Ecto neural progenitor cell (in vitro differentiated cells): Measurements from ENCODE around the gene GABBR2.
A peak's percentile ranks its signal among the peaks of the same experiment; 100 is the strongest.
"Not testable (repeated sequence)": the region's sequence is repeated elsewhere in the genome, so short reads cannot be mapped to it uniquely, and the experiment has no call there.

Source experiments
- DNase-seq: peaks from one replicate; pipeline ENCODE4 v3.0.0-alpha.2; 2018; ENCODE audit warnings: low spot score

Gene GABBR2

DNA sequence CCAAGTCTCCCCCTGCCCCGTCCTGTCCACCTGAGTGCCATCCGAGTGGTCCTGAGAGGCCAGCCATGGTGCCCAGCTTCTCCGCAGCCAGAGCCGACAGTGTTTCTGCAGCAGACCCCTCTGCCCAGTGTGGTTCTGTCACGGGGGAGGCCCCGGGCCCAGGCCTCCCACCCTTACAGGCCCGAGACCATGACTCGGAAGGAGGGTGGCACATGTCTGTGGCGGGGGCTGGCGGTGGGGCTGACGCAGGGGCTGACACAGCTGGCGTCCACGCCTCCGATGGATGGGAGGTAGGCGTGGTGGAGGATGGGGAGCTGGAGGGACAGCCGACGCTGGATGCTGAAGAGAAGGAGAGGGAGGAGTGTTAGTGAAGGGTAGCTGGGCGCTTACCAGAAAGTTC lies 418.3 kb downstream of the GABBR2 start:
- DNase-seq: no peak

DNA sequence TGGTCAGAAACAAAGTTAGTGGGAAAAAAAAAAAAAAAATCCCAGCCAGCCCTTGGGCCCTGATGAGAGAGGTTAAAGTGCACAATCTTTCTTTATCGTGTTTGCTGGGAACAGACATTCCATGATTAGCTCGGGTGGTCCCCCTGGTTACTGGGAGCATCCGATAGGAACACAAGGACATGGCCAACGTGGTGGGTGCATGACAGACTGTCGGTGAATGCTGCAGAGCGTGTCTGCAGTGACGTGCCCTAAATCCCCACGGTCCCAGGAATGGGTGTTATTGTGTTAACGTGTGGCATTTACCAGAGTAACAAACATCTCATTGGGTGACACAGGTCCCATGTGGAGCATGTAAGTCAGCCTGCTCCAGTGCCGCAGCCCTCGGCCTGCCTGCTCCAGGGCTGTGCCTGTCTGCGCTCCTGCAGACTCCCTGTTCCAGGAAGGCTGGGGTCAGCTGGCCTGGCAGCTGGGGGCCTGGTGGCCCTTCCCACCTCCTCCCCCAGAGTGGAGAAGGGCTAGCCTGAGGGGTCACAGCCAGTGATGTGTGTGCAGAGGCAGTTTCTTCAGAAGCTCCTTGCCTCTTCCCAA lies 419.0 kb downstream of the GABBR2 start:
- peak; percentile 55 for DNase-seq

DNA sequence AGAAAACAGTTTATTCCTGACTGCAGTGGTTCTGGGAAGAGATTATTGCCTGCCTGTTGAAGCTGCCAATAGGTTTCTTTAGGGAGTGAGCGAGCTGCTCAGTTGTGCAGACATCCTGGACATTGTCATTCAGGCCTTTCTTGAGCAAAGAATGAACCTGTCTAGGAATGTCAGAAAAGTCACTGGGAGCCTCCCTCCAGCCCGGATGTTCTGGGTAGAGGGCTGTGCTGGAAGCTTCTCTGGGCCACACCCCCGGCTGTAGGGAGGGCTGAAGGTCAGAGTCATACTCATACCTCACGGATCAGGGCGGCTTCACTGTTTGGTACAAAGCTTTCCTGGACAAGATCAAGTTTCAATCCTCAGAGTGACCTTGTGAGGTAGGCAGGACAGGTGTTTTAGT lies 419.9 kb downstream of the GABBR2 start:
- no peak for DNase-seq

DNA sequence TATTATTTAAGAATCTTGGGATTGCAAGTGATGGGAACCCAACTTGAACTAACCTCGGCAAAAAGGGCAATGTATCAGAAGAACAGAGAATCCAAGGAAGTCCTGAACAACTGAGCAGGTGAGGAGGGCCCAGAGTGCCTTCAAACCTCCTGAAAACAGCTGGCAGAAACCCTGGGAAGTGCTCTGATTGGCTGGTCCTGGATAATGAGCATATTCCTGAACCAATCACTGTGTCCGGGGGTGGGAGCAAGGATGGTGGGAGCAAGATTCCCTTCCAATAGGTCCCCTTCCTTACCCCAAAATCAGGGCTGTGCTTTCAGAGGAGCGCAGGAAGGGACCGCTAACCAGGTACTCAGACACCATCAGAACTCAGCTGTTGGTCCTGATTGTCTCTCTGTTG lies 421.4 kb downstream of the GABBR2 start:
- DNase-seq: no peak

DNA sequence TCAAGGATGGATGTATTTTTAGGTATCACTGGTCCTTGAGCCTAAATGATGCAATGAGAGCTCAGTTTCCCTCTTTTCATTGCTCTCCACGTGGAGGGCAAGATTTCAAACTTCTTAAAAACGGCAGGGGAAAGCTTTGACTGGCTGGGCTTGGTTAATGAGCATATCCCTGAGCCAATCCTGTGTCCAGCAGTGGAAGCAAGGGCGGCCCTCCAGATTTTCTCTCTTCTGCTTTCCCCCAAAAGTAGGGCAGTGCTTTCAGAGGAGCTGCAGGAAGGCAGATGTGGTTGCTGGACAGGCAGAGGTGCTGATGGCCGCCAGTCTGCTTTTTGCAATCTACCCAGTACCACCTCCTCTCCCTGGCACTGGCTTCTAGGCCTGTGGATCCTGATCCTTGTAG lies 423.3 kb downstream of the GABBR2 start:
- no peak for DNase-seq

DNA sequence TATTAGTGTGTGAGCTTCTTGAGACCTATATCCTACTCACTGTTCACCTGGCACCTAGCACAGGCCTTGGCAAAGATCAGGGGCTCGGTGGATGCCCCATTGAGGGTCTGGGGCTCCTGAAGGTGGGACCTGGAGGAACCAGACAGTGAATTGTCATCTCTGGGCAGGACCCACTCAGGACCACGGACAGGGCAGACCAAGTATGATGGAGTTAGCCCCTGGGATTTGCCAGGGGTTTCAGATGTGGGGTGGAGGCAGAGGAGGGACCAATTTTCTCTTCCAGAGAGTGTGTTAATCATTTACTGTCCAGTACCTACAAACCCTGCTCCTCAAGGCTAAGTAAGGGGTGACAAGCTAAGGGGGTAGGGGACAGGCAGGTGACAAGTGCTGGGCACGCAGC lies 424.0 kb downstream of the GABBR2 start:
- no peak for DNase-seq

DNA sequence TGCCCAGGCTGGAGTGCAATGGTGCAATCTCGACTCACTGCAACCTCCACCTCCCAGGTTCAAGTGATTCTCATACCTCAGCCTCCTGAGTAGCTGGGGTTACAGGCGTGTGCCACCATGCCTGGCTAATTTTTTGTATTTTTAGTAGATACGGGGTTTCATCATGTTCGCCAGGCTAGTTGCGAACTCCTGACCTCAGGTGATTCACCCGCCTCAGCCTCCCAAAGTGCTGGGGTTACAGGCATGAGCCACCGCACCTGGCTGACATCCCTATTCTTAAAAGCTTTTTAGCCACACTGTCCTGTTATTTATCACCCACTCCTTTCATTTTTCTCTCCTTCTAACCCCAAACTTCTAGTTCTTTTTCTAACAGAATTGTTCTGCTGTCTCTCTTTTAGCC lies 425.6 kb downstream of the GABBR2 start:
- DNase-seq: not testable (repeated sequence)

DNA sequence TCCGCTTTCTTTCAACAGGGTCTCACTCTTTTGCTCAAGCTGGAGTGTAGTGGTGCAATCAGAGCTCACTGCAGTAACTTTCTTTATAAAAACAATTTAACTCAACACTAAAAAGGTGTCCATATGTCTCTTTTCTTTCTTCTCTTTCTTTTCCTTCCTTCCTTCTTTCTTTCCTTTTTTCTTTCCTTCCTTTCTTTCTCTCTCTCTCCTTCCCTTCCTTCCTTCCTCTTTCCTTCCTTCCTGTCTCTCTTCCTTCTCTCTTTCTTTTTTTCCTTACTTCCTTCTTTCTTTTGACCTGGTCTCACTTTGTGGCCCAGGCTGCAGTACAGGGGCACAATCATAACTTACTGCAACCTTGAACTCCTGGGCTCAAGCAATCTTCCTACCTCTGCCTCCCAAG lies 427.5 kb downstream of the GABBR2 start:
- DNase-seq: no peak

DNA sequence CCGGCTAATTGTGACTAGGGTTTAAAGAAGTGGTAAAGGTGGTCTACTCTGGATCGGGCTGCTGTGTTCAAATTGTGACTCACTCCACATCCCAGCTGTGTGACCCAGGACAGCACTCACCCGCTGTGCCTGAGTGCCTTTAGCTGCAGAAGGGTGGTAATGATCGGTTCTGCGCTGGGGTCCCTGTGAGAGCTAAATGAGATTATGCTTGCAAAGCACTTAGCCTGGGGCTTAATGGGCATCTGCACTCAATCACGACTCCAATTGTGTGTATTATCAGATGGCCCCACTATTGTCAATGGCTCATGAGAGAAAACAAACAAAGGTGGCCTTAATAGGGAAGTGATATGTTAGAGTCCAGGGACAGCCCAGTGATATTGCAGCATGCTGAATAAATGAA lies 428.2 kb downstream of the GABBR2 start:
- no peak for DNase-seq

DNA sequence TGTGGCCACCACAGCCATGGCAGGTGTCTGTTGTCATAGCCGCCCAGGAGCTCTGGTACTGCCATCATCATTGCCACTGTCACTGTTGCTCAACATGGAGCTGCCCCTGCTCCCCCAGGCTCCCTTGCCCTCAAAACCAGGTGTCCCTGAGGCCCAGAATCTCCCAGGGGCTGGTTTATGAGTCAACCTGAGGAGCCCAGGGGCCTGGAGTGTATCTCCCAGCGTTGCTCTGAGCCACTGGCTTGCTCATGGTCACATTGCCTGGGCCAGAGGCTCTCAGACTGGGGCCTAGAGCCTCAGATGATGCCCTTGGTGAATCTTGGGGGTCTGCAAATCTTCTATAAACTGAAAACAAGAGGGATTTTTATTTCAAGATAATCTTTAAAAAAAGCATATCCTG lies 428.6 kb downstream of the GABBR2 start:
- DNase-seq: no peak

DNA sequence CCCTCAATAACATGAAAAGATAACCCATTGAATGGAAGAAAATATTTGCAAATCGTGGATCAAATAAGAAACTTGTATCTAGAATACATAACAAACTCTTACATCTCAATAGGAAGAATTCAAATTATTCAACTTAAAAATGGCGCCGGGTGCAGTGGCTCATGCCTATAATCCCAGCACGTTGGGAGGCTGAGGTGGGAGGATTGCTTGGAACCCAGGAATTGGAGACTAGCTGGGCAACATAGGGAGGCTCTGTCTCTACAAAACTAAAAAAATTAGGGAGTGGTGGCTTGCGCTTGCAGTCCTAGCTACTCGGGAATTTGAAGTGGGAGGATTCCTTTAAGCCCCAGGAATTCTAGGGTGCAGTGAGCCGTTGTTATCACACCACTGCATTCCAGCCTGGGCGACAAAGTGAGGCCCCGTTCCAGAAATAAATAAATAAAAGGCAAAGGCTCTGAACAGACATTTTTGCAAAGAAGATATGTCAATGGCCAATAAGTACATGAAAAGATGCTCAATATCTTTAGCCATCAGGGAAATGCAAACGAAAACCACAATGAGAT lies 431.7 kb downstream of the GABBR2 start:
- no peak for DNase-seq

DNA sequence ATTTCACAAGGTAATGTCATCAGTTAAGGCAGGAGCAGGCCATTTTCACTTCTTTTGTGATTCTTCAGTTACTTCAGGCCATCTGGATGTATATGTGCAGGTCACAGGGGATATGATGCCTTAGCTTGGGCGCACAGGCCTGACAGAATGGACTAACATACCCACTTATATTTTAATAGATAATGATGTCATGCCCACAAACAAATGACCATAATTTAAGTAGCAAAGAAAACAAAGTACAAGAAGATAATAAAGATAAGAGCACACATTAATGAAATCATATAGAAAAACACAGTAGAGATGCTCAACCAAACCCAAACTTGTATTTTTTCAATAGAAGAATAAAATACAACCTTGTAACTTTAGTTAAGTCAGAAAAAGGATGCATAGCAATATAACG lies 433.6 kb downstream of the GABBR2 start:
- DNase-seq: no peak

DNA sequence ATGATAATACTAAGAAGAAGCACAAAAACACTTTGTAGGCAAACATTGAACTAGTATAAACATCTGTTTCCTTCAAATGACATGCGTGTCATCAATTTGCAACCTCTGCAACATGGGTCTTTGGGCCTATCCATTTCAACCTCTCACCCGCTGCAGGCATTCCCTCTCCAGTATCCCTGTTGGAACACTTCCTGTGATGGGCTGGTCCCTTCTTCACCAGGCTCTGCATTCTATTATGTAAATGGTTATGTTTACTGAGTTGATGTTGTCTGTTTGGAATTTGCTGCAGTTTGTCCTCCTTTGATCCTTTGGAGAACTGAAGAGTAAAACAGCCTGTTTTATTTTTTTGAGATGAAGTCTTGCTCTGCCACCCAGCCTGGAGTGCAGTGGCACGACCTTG lies 436.7 kb downstream of the GABBR2 start:
- no peak for DNase-seq

DNA sequence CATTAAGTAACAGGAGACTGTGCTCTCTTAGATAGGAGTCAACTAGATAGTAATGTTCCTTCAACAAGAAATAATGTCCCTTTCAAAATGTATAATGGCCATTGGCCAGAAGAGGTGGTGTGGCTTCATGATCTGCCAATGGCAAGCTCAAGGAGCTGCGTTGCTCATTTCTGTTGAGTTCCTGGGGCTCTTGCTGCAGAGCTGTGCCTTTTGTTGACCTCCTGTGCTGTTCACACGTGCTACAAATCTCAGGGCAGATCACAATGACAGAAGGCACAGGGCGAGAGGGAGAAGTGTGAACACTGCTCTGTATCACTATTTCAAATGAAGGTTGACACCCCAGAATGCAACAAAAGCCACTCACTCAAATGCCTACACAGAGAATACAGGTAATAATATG lies 437.3 kb downstream of the GABBR2 start:
- DNase-seq: no peak

DNA sequence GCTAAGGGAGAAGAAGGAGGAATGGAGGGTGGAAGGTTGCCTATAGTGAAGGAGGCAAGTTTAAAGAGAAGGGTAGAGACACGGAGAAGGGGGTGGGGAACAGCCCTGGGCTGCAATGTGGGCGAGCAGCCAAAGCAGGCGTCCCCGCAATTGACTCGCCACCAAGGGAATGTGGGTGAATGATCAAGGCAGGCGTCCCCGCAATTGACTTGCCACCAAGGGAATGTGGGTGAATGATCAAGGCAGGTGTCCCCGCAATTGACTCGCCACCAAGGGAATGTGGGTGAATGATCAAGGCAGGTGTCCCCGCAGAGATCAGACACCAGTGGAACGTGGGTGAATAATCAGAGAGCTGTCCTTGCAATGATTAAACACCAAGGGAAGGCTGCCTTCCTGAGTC lies 438.5 kb downstream of the GABBR2 start:
- not testable (repeated sequence) for DNase-seq

DNA sequence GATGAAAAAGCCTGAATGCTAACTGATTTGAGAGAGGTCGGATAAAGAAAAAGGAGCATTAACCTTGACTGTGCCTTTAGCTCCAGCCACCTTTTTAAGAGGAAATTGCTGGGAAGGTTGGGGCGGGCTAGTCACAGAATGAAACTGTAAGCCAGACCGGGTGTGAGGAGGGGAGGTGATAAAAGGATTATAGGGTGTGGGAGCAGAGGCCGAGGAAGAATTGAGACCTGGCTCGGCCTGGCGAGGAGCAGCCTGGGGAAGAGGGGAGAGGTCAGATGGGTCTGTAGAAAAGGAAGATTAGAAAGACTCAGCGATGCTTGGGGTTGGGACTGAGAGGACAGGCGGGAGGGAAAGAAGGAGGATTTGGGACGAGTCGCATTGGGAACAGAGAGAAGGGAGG lies 439.1 kb downstream of the GABBR2 start:
- not testable (repeated sequence) for DNase-seq

DNA sequence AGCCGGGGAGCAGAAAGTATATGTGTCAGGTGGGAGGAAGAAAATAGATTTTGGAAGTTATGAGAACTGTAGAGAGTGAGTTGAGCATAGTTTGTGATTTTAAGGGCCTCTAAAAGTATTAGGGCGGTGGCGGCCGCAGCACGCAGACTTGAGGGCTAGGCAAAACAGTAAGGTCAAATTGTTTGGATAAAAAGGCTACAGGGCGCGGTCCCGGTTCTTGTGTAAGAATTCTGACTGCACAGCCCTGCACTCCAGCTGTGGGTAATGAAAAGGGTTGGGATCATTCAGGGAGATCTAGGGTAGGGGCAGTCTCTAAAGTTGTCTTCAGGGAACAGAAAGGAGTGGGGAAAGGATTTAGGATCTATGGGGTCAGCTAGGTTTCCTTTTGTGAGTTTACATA lies 441.2 kb downstream of the GABBR2 start:
- DNase-seq: not testable (repeated sequence)

DNA sequence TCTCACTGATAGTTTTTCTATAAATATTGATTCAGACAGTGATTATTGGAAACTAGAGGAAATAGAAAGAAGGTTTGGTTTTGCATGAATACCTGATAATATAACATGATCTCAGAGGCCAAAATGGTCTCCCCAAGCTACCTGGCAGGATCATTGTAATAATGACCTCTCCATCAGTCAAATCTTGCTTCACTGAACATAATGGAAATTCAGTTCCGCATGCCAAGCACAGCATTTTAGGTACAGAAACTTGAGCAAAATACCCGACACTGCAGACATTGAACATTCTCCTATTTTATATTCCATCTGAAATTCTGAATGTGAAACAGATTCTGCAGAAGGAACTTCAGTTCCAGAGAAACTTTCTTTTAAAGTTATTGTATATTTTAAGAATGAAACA lies 444.2 kb downstream of the GABBR2 start:
- DNase-seq: no peak

DNA sequence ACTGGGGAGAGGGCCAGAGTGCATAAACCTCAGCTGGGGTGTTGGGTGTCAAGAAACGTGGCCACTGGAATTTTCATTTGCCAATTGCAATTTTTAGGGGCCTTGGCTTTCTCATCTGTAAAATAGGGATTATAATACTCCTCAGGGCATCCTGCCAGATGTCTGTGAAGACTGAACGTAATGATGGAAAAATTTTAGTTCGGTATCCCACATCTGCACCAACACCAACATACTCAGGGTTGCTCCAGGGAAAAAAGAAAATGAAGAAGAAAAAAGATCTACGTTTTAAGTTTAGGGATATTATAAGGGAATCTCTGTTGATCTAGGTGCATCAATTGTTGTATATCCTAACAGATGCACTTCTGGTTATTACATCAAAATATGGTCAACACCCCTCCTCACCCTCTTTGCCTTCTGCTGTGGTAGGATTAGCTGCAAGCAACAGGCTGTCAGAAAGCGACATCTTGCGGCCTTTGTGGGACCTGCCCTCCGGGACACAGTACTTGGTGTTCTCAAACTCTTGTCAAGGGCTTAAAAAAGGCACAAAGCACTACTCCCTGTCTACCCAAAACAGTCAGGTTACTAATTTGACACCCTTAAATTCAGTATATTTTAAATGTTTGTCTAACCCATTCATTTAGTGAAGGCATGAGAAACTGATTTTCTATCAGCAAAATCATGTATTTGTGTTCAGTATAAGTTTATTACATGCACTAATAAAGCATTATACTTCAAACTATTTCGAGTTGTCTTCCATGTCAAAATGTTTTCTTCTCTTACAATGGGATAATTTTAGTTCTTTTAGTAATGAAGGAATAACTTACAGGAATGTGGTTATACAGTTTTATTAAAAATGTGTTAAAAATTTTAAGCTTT lies 445.0 kb downstream of the GABBR2 start:
- peak; percentile 81 for DNase-seq

DNA sequence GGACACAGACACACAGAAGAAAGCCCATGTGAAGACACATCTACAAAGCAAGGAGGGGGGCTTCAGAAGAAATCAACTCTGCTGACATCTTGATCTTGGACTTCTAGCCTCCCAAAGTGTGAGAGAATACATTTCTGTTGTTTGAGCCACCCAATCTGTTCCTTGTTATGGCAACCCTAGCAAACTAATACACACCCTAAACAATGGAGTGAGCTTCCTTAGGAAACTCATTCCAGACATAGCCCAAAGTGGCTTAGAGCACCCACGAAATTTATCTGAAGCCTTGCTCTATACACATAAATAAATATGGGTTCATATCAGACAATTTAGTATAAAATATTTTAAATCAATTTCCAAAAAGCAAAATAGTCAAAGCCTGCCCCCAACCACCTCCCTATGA lies 445.7 kb downstream of the GABBR2 start:
- no peak for DNase-seq

DNA sequence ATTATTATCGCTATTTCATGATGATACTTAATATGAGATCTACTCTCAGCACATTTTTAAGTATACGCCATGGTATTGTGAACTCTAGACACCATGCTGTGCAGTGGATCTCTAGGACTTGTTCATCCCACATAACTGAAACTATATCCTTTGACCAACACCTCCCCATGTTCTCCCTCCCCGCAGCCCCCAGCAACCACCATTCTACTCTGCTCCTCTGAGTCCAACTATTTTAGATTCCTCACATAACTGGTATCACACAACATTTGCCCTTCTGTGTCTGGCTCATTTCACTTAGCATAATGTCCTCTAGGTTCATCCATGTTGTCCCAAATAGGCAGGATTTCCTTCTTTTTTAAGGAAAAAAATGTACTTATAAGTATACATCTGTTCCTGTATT lies 446.7 kb downstream of the GABBR2 start:
- no peak for DNase-seq

DNA sequence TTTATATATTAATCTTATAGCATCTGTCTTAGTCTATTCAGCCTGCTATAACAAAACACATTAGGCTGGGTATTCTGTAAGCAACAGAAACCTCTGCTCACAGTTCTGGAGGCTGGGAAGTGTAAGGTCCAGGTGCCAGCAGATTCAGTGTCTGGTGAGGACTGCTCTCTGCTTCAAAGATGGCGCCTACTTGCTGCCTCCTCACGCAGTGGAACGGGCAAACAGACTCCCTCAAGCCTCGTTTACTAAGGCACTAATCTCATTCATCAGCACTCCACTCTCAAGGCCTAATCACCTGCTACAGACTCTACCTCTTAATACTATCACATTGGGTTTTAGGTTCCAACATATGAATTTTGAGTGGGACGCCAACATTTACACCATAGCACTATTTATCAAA lies 448.1 kb downstream of the GABBR2 start:
- no peak for DNase-seq

DNA sequence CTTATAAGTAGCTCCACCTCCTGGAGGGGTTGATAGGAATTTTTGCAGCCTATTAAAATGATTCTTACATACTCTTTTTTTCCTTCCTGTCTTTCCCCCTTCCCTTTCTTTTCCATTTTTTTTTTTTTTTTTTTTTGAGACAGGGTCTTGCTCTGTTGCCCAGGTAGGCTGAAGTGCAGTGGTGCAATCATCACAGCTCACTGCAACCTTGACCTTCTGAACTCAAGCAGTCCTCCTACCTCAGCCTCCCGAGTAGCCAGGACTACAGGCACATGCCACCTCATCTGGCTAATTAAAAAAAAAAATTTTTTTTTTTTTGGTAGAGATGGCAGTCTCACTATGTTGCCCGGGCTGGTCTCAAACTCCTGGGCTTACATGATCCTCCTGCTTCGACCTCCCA lies 448.9 kb downstream of the GABBR2 start:
- no peak for DNase-seq

DNA sequence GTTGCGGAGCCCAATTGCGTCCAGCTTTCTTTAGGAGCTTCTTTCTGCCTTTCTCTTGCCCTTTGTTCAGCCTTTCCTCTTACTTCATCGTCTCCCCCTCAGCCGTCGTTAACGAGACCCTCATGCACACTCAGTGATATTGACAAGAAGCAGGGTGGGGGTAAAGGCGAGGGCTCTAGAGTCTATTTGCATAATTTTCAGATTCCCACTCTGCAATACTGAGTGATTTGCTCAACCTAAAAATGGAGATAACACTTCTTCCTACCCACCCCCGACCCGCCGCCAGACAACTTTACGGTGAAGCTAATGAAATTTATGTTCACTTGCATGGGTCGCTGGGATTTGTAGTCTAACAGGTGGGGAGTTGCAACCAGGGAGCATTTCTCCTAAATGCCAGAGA lies 452.0 kb downstream of the GABBR2 start:
- DNase-seq: no peak
